Neural cell (in vitro differentiated cells): Measurements from ENCODE around the gene CC2D1A. TPM values are rescaled to one million over a fixed set of nuclear protein-coding genes. Genes with fewer than 3 reads are reported as not detected.

Source experiments
- H2AFZ ChIP-seq: fragments of 200-600, 300-800 bp; sonication (generic), shearing (Covaris generic); 2 replicates; pipeline ENCODE4 v1.6.0; 2014; ENCODE audit warnings: low read depth, mild to moderate bottlenecking, antibody characterized with exemption, low read length, moderate library complexity
- H3F3A ChIP-seq: fragments of 200-600 bp; shearing (Covaris generic); 2 replicates; pipeline ENCODE4 v1.6.1; 2016; ENCODE audit warnings: mild to moderate bottlenecking, moderate library complexity, mixed read lengths, antibody characterized with exemption, low read length; ENCODE audit not compliant: insufficient read depth, poor library complexity, severe bottlenecking
- H3K27ac ChIP-seq: fragments of 200-600, 300-800 bp; sonication (generic), shearing (Covaris generic); 2 replicates; pipeline ENCODE4 v1.5.1; 2014; ENCODE audit warnings: mild to moderate bottlenecking, low read length, moderate library complexity
- H3K27me3 ChIP-seq: fragments of 300-800, 200-600 bp; sonication (generic), shearing (Covaris generic); 2 replicates; pipeline ENCODE4 v1.6.0; 2014; ENCODE audit warnings: mild to moderate bottlenecking, low read depth, low read length, moderate library complexity; ENCODE audit not compliant: insufficient read depth
- H3K36me3 ChIP-seq: fragments of 300-800, 200-600 bp; sonication (generic), shearing (Covaris generic); 2 replicates; pipeline ENCODE4 v1.5.1; 2014; ENCODE audit warnings: mild to moderate bottlenecking, antibody characterized with exemption, low read length, moderate library complexity; ENCODE audit not compliant: insufficient read depth
- H3K4me2 ChIP-seq: fragments of 300-800, 200-600 bp; sonication (generic), shearing (Covaris generic); 2 replicates; pipeline ENCODE4 v1.6.0; 2014; ENCODE audit warnings: mild to moderate bottlenecking, low read length
- H3K4me3 ChIP-seq: fragments of 300-800, 200-600 bp; sonication (generic), shearing (Covaris generic); 2 replicates; pipeline ENCODE4 v1.5.1; 2014; ENCODE audit warnings: mild to moderate bottlenecking, low read length, moderate library complexity
- H3K79me2 ChIP-seq: fragments of 200-600 bp; shearing (Covaris generic); replicated peaks from 2 replicates; pipeline ENCODE4 v1.6.0; 2014; ENCODE audit warnings: mild to moderate bottlenecking, low read length, moderate library complexity; ENCODE audit not compliant: insufficient read depth
- H3K9ac ChIP-seq: fragments of 300-800, 200-600 bp; sonication (generic), shearing (Covaris generic); 2 replicates; pipeline ENCODE4 v1.6.1; 2016; ENCODE audit warnings: mild to moderate bottlenecking, low read length, mixed read lengths
- H3K9me2 ChIP-seq: fragments of 200-600 bp; shearing (Covaris generic); 2 replicates; pipeline ENCODE4 v1.6.1; 2016; ENCODE audit warnings: mild to moderate bottlenecking, low read length, mixed read lengths; ENCODE audit not compliant: insufficient read depth
- H3K9me3 ChIP-seq: fragments of 200-600, 300-800 bp; sonication (generic), shearing (Covaris generic); 2 replicates; pipeline ENCODE4 v1.6.1; 2016; ENCODE audit warnings: mild to moderate bottlenecking, mixed run types, low read length, moderate library complexity, mixed read lengths
- H4K20me1 ChIP-seq: fragments of 200-600 bp; shearing (Covaris generic); 2 replicates; pipeline ENCODE4 v1.6.1; 2016; ENCODE audit warnings: mild to moderate bottlenecking, mixed run types; ENCODE audit not compliant: insufficient read depth
- EP300 ChIP-seq: fragments of 450-650 bp; conservative IDR thresholded peaks from 2 replicates; pipeline ENCODE4 v1.6.1; 2014; ENCODE audit warnings: antibody characterized with exemption, mild to moderate bottlenecking, moderate library complexity; ENCODE audit not compliant: poor library complexity, severe bottlenecking
- EZH2 ChIP-seq: fragments of 200-600, 300-800 bp; shearing (Covaris generic), sonication (generic); IDR thresholded peaks from 2 replicates; pipeline ENCODE4 v1.6.1; 2014; ENCODE audit warnings: antibody characterized with exemption, low read length, borderline replicate concordance, mild to moderate bottlenecking; ENCODE audit not compliant: insufficient read depth, poor library complexity, severe bottlenecking
- MXI1 ChIP-seq: fragments of 450-650 bp; conservative IDR thresholded peaks from 2 replicates; pipeline ENCODE4 v1.6.1; 2014; ENCODE audit warnings: antibody characterized with exemption, mild to moderate bottlenecking; ENCODE audit not compliant: poor library complexity, severe bottlenecking
- POLR2AphosphoS5 ChIP-seq: IDR thresholded peaks from 2 replicates; pipeline ENCODE4 v1.6.1; 2012
- RAD21 ChIP-seq: fragments of 450-650 bp; conservative IDR thresholded peaks from 2 replicates; pipeline ENCODE4 v1.6.1; 2014; ENCODE audit warnings: antibody characterized with exemption, mild to moderate bottlenecking, moderate library complexity
- SMC3 ChIP-seq: fragments of 450-650 bp; conservative IDR thresholded peaks from 2 replicates; pipeline ENCODE4 v1.6.1; 2014; ENCODE audit warnings: antibody characterized with exemption, mild to moderate bottlenecking, moderate library complexity; ENCODE audit not compliant: poor library complexity
- TAF1 ChIP-seq: IDR thresholded peaks from 2 replicates; pipeline ENCODE4 v1.6.1; 2012; ENCODE audit warnings: low read depth
- polyA plus RNA-seq: library from polyadenylated mRNA; depleted of rRNA; stranded (reverse); fragments of >200 nt; gene quantifications from 2 replicates; pipeline ENCODE4 v1.2.3, GENCODE V29; 2014
- TF ChIP-seq, protein P1 (sequence below): IDR thresholded peaks from 2 replicates; pipeline ENCODE4 v1.6.1; 2012; ENCODE audit warnings: borderline replicate concordance
- TF ChIP-seq, protein P2 (sequence below): fragments of 450-650 bp; IDR thresholded peaks from 2 replicates; pipeline ENCODE4 v1.5.1; 2014; ENCODE audit warnings: antibody characterized with exemption, mild to moderate bottlenecking, moderate library complexity; ENCODE audit not compliant: poor library complexity, severe bottlenecking

The CC2D1A gene
- polyA plus RNA-seq, 1 donor from 2014 or later: 24.5 TPM

GRCh38 chr19:13885826-13886365 is 20.1 kb upstream of the CC2D1A start:
- Histone ChIP-seq H3K4me3 (no peak overlapping the region), H3K27ac (no peak overlapping the region), H2AFZ (no peak overlapping the region), H3K4me2 (no peak overlapping the region), H4K20me1 (no peaks in the 10 kb centered on the region), H3K9me3 (no peaks in the 10 kb centered on the region), H3K9ac (no peak overlapping the region), H3K27me3 (no peaks in the 10 kb centered on the region), H3K79me2 (no peaks in the 10 kb centered on the region), H3K36me3 (no peaks in the 10 kb centered on the region), H3F3A (no peaks in the 10 kb centered on the region), H3K9me2 (no peaks in the 10 kb centered on the region)
- TF ChIP-seq MXI1 (no peak), POLR2AphosphoS5 (no peak), SMC3 (no peak), EZH2 (no peak), RAD21 (no peak), TAF1 (no peak), EP300 (no peak)
- TF ChIP-seq, protein P1, sequence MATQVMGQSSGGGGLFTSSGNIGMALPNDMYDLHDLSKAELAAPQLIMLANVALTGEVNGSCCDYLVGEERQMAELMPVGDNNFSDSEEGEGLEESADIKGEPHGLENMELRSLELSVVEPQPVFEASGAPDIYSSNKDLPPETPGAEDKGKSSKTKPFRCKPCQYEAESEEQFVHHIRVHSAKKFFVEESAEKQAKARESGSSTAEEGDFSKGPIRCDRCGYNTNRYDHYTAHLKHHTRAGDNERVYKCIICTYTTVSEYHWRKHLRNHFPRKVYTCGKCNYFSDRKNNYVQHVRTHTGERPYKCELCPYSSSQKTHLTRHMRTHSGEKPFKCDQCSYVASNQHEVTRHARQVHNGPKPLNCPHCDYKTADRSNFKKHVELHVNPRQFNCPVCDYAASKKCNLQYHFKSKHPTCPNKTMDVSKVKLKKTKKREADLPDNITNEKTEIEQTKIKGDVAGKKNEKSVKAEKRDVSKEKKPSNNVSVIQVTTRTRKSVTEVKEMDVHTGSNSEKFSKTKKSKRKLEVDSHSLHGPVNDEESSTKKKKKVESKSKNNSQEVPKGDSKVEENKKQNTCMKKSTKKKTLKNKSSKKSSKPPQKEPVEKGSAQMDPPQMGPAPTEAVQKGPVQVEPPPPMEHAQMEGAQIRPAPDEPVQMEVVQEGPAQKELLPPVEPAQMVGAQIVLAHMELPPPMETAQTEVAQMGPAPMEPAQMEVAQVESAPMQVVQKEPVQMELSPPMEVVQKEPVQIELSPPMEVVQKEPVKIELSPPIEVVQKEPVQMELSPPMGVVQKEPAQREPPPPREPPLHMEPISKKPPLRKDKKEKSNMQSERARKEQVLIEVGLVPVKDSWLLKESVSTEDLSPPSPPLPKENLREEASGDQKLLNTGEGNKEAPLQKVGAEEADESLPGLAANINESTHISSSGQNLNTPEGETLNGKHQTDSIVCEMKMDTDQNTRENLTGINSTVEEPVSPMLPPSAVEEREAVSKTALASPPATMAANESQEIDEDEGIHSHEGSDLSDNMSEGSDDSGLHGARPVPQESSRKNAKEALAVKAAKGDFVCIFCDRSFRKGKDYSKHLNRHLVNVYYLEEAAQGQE: no peak
- TF ChIP-seq, protein P2, sequence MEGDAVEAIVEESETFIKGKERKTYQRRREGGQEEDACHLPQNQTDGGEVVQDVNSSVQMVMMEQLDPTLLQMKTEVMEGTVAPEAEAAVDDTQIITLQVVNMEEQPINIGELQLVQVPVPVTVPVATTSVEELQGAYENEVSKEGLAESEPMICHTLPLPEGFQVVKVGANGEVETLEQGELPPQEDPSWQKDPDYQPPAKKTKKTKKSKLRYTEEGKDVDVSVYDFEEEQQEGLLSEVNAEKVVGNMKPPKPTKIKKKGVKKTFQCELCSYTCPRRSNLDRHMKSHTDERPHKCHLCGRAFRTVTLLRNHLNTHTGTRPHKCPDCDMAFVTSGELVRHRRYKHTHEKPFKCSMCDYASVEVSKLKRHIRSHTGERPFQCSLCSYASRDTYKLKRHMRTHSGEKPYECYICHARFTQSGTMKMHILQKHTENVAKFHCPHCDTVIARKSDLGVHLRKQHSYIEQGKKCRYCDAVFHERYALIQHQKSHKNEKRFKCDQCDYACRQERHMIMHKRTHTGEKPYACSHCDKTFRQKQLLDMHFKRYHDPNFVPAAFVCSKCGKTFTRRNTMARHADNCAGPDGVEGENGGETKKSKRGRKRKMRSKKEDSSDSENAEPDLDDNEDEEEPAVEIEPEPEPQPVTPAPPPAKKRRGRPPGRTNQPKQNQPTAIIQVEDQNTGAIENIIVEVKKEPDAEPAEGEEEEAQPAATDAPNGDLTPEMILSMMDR: no peak

DNA sequence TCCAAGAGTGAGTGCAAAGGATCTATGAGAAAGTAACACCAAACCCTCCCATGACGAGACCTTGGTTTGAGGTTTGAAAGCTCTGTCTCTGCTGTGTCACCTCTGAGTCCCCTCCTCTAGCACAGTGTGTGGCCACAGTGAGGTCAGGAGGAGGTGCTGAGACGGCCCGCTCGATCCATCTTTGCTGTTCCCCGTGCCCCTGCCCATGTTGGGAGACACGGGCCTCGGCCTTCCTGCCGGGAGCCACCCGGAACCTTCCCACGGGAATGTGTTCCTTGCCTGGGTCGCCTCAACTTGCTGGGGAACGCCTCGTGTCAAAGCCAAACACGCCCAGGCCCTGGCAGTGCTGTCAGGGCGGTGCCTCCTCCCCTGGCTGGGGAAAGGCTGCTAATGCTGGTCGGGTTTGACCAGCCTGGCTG is 19.0 kb upstream of the CC2D1A start:
- Histone ChIP-seq H3K36me3 (no peaks in the 10 kb centered on the region), H3K27ac (no peak overlapping the region), H3K27me3 (no peaks in the 10 kb centered on the region), H3K9me3 (no peaks in the 10 kb centered on the region), H3K9me2 (no peaks in the 10 kb centered on the region), H4K20me1 (no peaks in the 10 kb centered on the region), H2AFZ (no peak overlapping the region), H3F3A (no peaks in the 10 kb centered on the region), H3K79me2 (no peaks in the 10 kb centered on the region), H3K4me2 (no peak overlapping the region), H3K9ac (no peak overlapping the region), H3K4me3 (no peak overlapping the region)
- no peak for TF ChIP-seq RAD21
- TF ChIP-seq MXI1: no peak
- TF ChIP-seq EZH2: no peak
- TF ChIP-seq POLR2AphosphoS5: no peak
- no peak for TF ChIP-seq EP300
- TF ChIP-seq, protein P1: no peak
- TF ChIP-seq, protein P2: no peak
- TF ChIP-seq SMC3: no peak
- no peak for TF ChIP-seq TAF1
